MM.1S (cell line): ENCODE results near the gene NIM1K.

Source experiments
- DNase-seq: peaks from one replicate; pipeline ENCODE4 v3.0.0-alpha.2; 2015
- H2AFZ ChIP-seq: fragments of 300-600 bp; sonication (generic); 2 replicates; pipeline ENCODE4 v1.6.0; 2016; ENCODE audit warnings: antibody characterized with exemption, low read length
- H3F3A ChIP-seq: fragments of 300-600 bp; sonication (generic); 2 replicates; pipeline ENCODE4 v1.6.1; 2016; ENCODE audit warnings: mild to moderate bottlenecking, antibody characterized with exemption, low read length, moderate library complexity, mixed read lengths; ENCODE audit not compliant: insufficient read depth
- H3K27ac ChIP-seq: fragments of 300-600 bp; sonication (generic); 2 replicates; pipeline ENCODE4 v1.5.1; 2016; ENCODE audit warnings: mild to moderate bottlenecking, low read length
- H3K27me3 ChIP-seq: fragments of 300-600 bp; sonication (generic); replicated peaks from 2 replicates; pipeline ENCODE4 v1.6.0; 2016; ENCODE audit warnings: low read length; ENCODE audit not compliant: insufficient read depth
- H3K36me3 ChIP-seq: fragments of 300-600 bp; sonication (generic); replicated peaks from 2 replicates; pipeline ENCODE4 v1.6.1; 2016; ENCODE audit warnings: mild to moderate bottlenecking, low read length, mixed read lengths; ENCODE audit not compliant: insufficient read depth
- H3K4me1 ChIP-seq: fragments of 300-600 bp; sonication (generic); 2 replicates; pipeline ENCODE4 v1.6.1; 2016; ENCODE audit warnings: low read length, mixed read lengths
- H3K4me2 ChIP-seq: fragments of 300-600 bp; sonication (generic); 2 replicates; pipeline ENCODE4 v1.6.0; 2016; ENCODE audit warnings: low read depth, low read length
- H3K4me3 ChIP-seq: fragments of 300-600 bp; sonication (generic); 2 replicates; pipeline ENCODE4 v1.5.1; 2016; ENCODE audit warnings: low read length, mixed read lengths
- H3K79me2 ChIP-seq: fragments of 300-600 bp; sonication (generic); 2 replicates; pipeline ENCODE4 v1.6.1; 2016; ENCODE audit warnings: mixed run types, low read length, mixed read lengths
- H3K9ac ChIP-seq: fragments of 300-600 bp; sonication (generic); 2 replicates; pipeline ENCODE4 v1.6.1; 2016; ENCODE audit warnings: low read length, mixed read lengths
- H3K9me2 ChIP-seq: fragments of 300-600 bp; sonication (generic); replicated peaks from 2 replicates; pipeline ENCODE4 v1.6.1; 2016; ENCODE audit warnings: mild to moderate bottlenecking, low read length, mixed read lengths; ENCODE audit not compliant: insufficient read depth
- H3K9me3 ChIP-seq: fragments of 300-600 bp; sonication (generic); replicated peaks from 2 replicates; pipeline ENCODE4 v1.6.1; 2016; ENCODE audit warnings: mild to moderate bottlenecking, low read length, mixed read lengths; ENCODE audit not compliant: insufficient read depth
- H4K20me1 ChIP-seq: fragments of 300-600 bp; sonication (generic); 2 replicates; pipeline ENCODE4 v1.6.1; 2016; ENCODE audit warnings: mild to moderate bottlenecking, low read length, moderate library complexity, mixed read lengths; ENCODE audit not compliant: insufficient read depth
- EZH2 ChIP-seq: fragments of 300-600 bp; sonication (generic); optimal IDR thresholded peaks from 2 replicates; pipeline ENCODE3; 2017; ENCODE audit warnings: low read depth, mild to moderate bottlenecking, antibody characterized with exemption, low read length, mixed read lengths
- EZH2phosphoT487 ChIP-seq: fragments of 300-600 bp; sonication (generic); IDR thresholded peaks from 2 replicates; pipeline ENCODE4 v1.6.1; 2018; ENCODE audit warnings: antibody characterized with exemption, low read length
- TF ChIP-seq, protein P1 (sequence below): fragments of 300-600 bp; sonication (generic); IDR thresholded peaks from 2 replicates; pipeline ENCODE4 v1.5.1; 2016; ENCODE audit warnings: antibody characterized with exemption, low read length, mixed read lengths

Gene NIM1K

DNA sequence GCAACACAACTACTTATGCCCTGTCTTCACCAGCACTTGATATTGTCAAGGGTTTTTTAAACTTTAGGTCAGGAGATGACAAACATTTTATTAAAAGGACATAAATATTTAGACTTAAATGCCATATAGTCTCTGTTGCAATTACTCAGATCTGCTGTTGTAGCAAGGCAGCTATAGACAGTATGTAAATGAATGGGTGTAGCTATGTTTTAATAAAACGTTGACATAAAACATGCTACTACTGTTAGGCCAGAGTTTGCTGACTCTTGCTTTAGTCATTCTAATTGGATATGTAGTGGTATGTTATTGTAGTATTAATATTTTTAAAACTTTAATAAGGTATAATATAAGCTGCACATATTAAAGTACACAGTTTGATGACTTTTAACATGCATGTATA, 43.6 kb upstream of the NIM1K start:
- peaks cover 36% of the 10 kb centered on the region for H3K79me2 ChIP-seq
- H3F3A ChIP-seq, result no peaks in the 10 kb centered on the region
- H3K9ac ChIP-seq, result no peak overlapping the region
- TF ChIP-seq EZH2, result no peak
- no peak for TF ChIP-seq EZH2phosphoT487
- TF ChIP-seq, protein P1, sequence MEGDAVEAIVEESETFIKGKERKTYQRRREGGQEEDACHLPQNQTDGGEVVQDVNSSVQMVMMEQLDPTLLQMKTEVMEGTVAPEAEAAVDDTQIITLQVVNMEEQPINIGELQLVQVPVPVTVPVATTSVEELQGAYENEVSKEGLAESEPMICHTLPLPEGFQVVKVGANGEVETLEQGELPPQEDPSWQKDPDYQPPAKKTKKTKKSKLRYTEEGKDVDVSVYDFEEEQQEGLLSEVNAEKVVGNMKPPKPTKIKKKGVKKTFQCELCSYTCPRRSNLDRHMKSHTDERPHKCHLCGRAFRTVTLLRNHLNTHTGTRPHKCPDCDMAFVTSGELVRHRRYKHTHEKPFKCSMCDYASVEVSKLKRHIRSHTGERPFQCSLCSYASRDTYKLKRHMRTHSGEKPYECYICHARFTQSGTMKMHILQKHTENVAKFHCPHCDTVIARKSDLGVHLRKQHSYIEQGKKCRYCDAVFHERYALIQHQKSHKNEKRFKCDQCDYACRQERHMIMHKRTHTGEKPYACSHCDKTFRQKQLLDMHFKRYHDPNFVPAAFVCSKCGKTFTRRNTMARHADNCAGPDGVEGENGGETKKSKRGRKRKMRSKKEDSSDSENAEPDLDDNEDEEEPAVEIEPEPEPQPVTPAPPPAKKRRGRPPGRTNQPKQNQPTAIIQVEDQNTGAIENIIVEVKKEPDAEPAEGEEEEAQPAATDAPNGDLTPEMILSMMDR, result no peak
- H4K20me1 ChIP-seq, result no peaks in the 10 kb centered on the region
- no peak overlapping the region for H3K4me3 ChIP-seq
- H3K27ac ChIP-seq, result no peak overlapping the region
- no peaks in the 10 kb centered on the region for H3K4me1 ChIP-seq
- no peak overlapping the region for H2AFZ ChIP-seq
- no peaks in the 10 kb centered on the region for H3K9me2 ChIP-seq
- H3K9me3 ChIP-seq, result no peaks in the 10 kb centered on the region
- no peaks in the 10 kb centered on the region; the same call in 1 of the 2 replicates for H3K36me3 ChIP-seq
- H3K27me3 ChIP-seq, result no peaks in the 10 kb centered on the region
- no peak overlapping the region for H3K4me2 ChIP-seq
- no peak for DNase-seq

DNA sequence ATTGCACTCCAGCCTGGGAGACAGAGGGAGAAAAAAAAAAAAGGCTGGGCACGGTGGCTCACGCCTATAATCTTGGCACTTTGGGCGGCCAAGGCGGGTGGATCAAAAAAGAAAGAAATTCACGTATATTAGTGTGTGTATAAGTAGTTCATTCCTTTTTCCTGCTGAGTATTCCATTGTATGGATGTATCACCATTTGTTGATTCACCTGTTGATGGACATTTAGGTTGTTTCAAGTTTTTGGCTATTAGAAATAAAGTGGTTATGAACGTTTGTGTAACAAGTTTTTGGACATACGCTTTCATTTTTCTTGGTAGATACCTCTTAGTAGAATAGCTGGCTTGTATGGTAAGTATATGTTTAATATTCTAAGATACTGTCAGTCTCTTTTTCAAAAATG, 42.8 kb upstream of the NIM1K start:
- H3K9ac ChIP-seq, result no peak overlapping the region
- no peaks in the 10 kb centered on the region for H3K27me3 ChIP-seq

DNA sequence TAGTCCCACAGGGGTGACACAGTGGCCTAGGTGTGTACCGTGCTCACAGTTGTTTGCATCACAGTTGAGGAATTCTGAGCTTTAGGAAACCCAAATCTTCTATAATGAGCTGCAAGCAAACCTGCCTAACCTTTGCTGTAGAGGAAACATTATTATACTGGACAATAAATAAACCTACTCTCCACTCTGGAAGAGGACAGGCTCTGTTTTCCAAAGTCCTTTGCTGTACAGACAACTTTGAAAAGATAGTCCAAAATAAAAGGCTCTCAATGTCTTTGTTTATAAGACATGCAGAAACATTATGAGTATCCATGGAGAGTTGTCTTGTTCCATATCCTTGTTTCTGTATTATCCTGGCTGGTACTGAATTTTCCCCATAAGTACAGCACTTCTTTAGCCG, 42.0 kb upstream of the NIM1K start:
- H3K9me3 ChIP-seq, result no peaks in the 10 kb centered on the region
- H3K4me3 ChIP-seq, result no peak overlapping the region
- H3F3A ChIP-seq, result no peaks in the 10 kb centered on the region
- no peak overlapping the region for H3K9ac ChIP-seq
- no peak overlapping the region for H2AFZ ChIP-seq
- H3K4me1 ChIP-seq, result no peaks in the 10 kb centered on the region
- no peaks in the 10 kb centered on the region; the same call in 1 of the 2 replicates for H3K36me3 ChIP-seq
- no peak overlapping the region for H3K4me2 ChIP-seq
- peaks cover 30% of the 10 kb centered on the region for H3K79me2 ChIP-seq
- TF ChIP-seq EZH2phosphoT487 (no peak), EZH2 (no peak)
- TF ChIP-seq, protein P1, result no peak
- H4K20me1 ChIP-seq, result no peaks in the 10 kb centered on the region
- H3K27ac ChIP-seq, result no peak overlapping the region
- H3K9me2 ChIP-seq, result no peaks in the 10 kb centered on the region
- H3K27me3 ChIP-seq, result no peaks in the 10 kb centered on the region
- DNase-seq, result no peak

More for the DNA sequence above, 42.8 kb upstream of the NIM1K start:
- Histone ChIP-seq H3K79me2 (peaks cover 33% of the 10 kb centered on the region), H3K4me2 (no peak overlapping the region), H3K36me3 (no peaks in the 10 kb centered on the region; the same call in 1 of the 2 replicates), H3K9me3 (no peaks in the 10 kb centered on the region), H4K20me1 (no peaks in the 10 kb centered on the region), H3K27ac (no peak overlapping the region), H3K4me1 (no peaks in the 10 kb centered on the region), H3K4me3 (no peak overlapping the region), H3K9me2 (no peaks in the 10 kb centered on the region), H3F3A (no peaks in the 10 kb centered on the region), H2AFZ (no peak overlapping the region)
- TF ChIP-seq, protein P1, result no peak
- no peak for DNase-seq
